ENCODE results near the gene DNAJA4.

DNA sequence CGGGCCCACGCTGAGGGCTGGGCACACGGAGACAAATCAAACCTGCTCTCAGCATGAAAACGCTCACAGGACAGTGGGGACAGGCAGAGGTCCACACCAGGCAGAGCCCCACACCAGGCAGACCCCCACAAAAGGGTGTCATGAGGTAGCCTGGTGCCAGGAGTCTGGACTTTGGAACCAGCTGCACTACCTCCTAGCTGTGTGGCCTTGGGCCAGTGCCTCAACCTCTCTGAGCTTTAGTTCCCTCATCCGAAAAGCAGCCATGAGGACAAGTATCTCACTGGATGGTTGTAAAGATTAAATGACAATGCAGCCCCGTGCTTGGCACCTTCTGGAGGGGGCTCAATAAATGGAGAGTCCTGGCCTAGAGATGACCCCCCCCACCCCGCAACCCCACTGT lies 59.3 kb downstream of the DNAJA4 start:
- TF ChIP-seq CTCF (IDR thresholded peaks at IDR 0.05): no peak
- TF ChIP-seq POLR2A (IDR thresholded peaks at IDR 0.05): no peak
- TF ChIP-seq POLR2AphosphoS5 (IDR thresholded peaks at IDR 0.05): no peak
